Stimulated activated CD4-positive, alpha-beta T cell treated with anti-CD3 and anti-CD28 coated beads, Interleukin-1b, Interleukin-23, amount 100 ng/mL, for 24 hours (primary cell): ENCODE measurements around the gene FAM149A.

Experiments
- DNase-seq, 4 experiments: peaks; one replicate each; pipeline ENCODE4 v3.0.0-alpha.2; 2020; ENCODE audit warnings: low read depth in 4 of 4, low spot score in 1 of 4

Gene FAM149A

DNA sequence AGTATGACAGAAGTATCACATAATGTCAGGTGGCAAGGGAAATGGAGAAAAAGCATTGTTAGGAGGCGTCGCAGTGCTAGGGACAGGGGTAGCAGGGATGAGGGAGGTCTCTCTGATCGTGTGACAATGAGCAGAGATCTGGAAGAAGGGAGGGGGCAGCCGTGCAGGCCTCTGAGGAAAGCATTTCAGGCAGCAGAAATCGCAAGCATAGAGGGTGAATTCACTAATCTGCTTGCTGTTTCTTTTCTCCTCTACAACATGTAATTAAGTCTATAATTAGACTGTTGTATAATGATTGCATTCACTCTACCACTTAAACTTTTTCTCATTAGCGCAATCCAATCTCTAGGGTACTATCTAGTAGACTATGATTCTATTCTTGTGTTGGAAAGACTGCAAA lies 96.0 kb downstream of the FAM149A start:
- DNase-seq: no peak

- no peak for DNase-seq
These were observed 96.5 kb downstream of the FAM149A start for GRCh38 chr4:186201010-186201409.

DNA sequence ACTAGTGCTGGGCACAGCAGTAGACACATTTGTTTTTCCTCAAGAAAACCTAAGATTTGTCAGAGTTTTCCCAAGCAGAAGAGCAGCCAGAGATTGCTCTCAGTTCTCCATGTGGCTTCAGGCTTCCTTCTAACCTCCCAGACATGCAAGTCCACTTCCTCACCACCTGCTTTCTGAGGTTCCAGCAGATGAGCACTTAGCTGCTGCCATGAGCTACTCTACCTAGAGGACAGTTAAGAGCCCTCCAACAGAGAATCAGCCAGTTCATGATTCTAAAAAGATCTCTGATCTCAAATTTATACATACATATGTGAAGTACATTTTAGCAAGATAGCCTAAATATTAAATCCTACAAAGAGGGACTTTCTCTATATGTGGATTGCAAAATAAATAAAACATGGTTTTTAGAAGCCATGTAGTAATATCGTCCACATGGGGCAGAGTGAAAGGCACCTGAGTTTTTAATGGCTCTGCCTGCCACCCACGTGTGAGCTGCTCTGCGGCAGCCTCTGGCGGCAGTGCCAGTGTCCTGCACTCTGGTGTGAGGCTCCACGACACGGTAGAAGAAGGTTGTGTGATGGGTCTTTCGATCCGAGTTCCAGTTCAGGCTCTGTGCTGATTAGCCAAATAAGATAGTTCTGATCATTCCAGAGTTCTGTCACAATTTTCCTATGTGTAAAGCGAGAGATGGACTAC lies 97.2 kb downstream of the FAM149A start:
- peak in 2 of 4 experiments; percentile 25 to 37 for DNase-seq

GRCh38 chr4:186202490-186203140 lies 98.1 kb downstream of the FAM149A start:
- DNase-seq: no peak

- no peak for DNase-seq
These were observed 98.9 kb downstream of the FAM149A start for GRCh38 chr4:186203406-186203805.

DNA sequence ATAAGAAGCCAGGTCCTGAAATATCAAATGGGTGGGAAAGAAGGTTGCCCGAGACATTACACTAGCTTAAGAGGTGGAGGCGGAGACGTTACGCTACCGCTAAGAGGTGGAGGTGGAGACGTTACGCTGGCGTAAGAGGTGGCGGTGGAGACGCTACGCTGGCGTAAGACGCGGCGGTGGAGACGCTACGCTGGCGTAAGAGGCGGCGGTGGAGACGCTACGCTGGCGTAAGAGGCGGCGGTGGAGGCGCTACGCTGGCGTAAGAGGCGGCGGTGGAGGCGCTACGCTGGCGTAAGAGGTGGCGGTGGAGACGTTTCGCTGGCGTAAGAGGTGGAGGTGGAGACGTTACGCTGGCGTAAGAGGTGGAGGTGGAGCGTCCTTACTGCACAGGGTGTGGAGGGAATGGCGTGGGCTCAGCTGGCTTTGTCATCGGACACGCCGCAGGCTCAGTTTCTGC lies 99.6 kb downstream of the FAM149A start:
- peak in 2 of 4 experiments; percentile 43 to 48 for DNase-seq

- no peak for DNase-seq
These were observed 100.2 kb downstream of the FAM149A start for GRCh38 chr4:186204686-186205085.

GRCh38 chr4:186205156-186205555 lies 100.7 kb downstream of the FAM149A start:
- no peak for DNase-seq

- no peak for DNase-seq
These were observed 112.0 kb downstream of the FAM149A start for GRCh38 chr4:186216465-186217024.

GRCh38 chr4:186217733-186218293 lies 113.3 kb downstream of the FAM149A start:
- no peak for DNase-seq

DNA sequence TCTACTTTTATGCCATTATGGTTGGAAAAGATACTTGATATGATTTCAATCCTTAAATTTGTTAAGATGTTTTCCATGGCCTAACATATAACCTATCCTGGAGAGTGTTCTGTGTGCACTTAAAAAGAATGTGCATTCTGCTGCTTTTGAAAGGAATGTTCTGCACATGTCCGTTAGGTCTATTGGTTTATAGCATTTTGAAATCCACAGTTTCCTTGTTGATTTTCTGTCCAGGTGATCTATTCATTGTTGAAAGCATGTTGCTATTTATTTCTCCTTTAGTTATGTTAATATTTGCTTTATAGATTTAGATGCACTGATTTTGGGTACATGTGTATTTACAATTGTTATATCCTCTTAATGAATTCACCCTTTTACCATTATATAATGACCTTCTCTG lies 117.1 kb downstream of the FAM149A start:
- DNase-seq: no peak
